GM12872 (cell line): ENCODE results near the gene TNRC6A.

Experiments used
- CTCF ChIP-seq: IDR thresholded peaks from 3 replicates; pipeline ENCODE4 v1.5.1; 2011; ENCODE audit warnings: low read depth, mild to moderate bottlenecking, low read length, moderate library complexity; ENCODE audit not compliant: insufficient read depth

Gene TNRC6A

GRCh38 chr16:24729951-24730815 is 732 bp downstream of the TNRC6A start:
- TF ChIP-seq CTCF: no peak

- TF ChIP-seq CTCF: no peak
Measured at GRCh38 chr16:24730914-24731313, 1.5 kb downstream of the TNRC6A start.

- TF ChIP-seq CTCF: no peak
Measured at GRCh38 chr16:24731722-24732419, 2.4 kb downstream of the TNRC6A start.

- TF ChIP-seq CTCF: no peak
Measured at GRCh38 chr16:24734382-24734781, 4.9 kb downstream of the TNRC6A start.

GRCh38 chr16:24736758-24737157 is 7.3 kb downstream of the TNRC6A start:
- TF ChIP-seq CTCF: no peak

- no peak for TF ChIP-seq CTCF
Measured at GRCh38 chr16:24737391-24737871, 8.0 kb downstream of the TNRC6A start.

- TF ChIP-seq CTCF: no peak
Measured at GRCh38 chr16:24737916-24738594, 8.6 kb downstream of the TNRC6A start.
